ENCODE measurements around the gene CAPZA1.

- TF ChIP-seq ZNF501 (tag by site-specific recombination; IDR thresholded peaks at IDR 0.05) (no peak), ZNF623 (tag by site-specific recombination; IDR thresholded peaks at IDR 0.05) (no peak), ZSCAN18 (tag by site-specific recombination; IDR thresholded peaks at IDR 0.05) (no peak), ZNF302 (tag by site-specific recombination; IDR thresholded peaks at IDR 0.05; ENCODE audit: low read depth) (no peak), ZNF10 (tag by site-specific recombination; IDR thresholded peaks at IDR 0.05) (no peak)
- TF ChIP-seq, protein P1, sequence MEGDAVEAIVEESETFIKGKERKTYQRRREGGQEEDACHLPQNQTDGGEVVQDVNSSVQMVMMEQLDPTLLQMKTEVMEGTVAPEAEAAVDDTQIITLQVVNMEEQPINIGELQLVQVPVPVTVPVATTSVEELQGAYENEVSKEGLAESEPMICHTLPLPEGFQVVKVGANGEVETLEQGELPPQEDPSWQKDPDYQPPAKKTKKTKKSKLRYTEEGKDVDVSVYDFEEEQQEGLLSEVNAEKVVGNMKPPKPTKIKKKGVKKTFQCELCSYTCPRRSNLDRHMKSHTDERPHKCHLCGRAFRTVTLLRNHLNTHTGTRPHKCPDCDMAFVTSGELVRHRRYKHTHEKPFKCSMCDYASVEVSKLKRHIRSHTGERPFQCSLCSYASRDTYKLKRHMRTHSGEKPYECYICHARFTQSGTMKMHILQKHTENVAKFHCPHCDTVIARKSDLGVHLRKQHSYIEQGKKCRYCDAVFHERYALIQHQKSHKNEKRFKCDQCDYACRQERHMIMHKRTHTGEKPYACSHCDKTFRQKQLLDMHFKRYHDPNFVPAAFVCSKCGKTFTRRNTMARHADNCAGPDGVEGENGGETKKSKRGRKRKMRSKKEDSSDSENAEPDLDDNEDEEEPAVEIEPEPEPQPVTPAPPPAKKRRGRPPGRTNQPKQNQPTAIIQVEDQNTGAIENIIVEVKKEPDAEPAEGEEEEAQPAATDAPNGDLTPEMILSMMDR (tag by site-specific recombination; IDR thresholded peaks at IDR 0.05), result no peak
Measured at GRCh38 chr1:112712191-112712590, 92.6 kb downstream of the CAPZA1 start.

Data from HEK293 (cell line).